Tongue (tissue), 2 donors: ENCODE measurements around the gene PAQR3. TPM values are rescaled to one million over a fixed set of nuclear protein-coding genes. Genes with fewer than 3 reads are reported as not detected.

ENCODE experiments used
- small RNA-seq: library from RNA; depleted of rRNA; stranded (forward); fragments of <200 nt; gene quantifications from one replicate; pipeline ENCODE3, GENCODE V24; 2014; ENCODE audit warnings: low replicate concordance
- total RNA-seq: library from RNA; depleted of rRNA; stranded (reverse); fragments of >200 nt; gene quantifications from one replicate; pipeline ENCODE4 v1.2.3, GENCODE V29; 2014

The PAQR3 gene
- total RNA-seq, 1 donor from 2014 or later, result 15.5 TPM

Small RNA genes lying within 50 kb of the gene (small RNA-seq; reads per million reads assigned to genes)
- not detected for gene RN7SL127P

Other genes with a start within 250 kb of the PAQR3 start
- gene BMP2K, start 163.1 kb downstream of the PAQR3 start, total RNA-seq, result 50.9 TPM